ENCODE results near the gene CHST9. TPM values are rescaled to one million over a fixed set of nuclear protein-coding genes. Genes with fewer than 3 reads are reported as not detected.

CHST9 gene
- total and polyA plus RNA-seq, 2 donors (not counting 3 experiments of a cell fraction or from before 2014, with no cell fraction given) = not detected

DNA sequence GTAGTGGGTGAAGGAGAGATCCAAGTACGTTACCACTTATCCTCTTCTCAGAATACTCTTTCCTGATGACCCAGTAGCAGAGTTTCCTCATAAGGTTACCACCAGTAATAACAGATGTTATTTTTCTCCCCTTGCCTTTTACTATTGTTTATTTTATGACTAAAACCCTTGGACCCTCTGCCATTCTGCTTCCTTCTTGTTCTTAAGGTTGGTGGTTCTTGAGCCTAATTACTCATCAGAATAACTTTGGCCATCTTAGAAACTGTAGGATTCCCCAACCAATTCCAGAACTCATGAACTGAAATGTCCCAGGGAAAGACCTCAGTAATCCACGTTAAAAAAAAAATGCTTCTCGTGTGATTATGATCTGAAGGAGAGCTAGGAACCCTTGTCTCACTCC is 64.9 kb downstream of the CHST9 start:
- dilution Hi-C loops (cut with MboI; ENCODE audit: extremely low pct_ligation_motif_present, low sequenced_read_pairs) = no loop called here
- no peaks in the 10 kb centered on the region for H3K4me1 ChIP-seq (ENCODE audit: control insufficient read depth, extremely low read depth, insufficient read depth, low read length)
- BruUV-seq (replicated peaks) = no TSS peak
- DNase-seq (ENCODE audit: low read depth, low spot score) (no peak), FAIRE-seq (no peak)
- no peak overlapping the region for H3K27ac ChIP-seq (ENCODE audit: insufficient read depth, low read depth, low read length)
- POLR2A ChIA-PET = no interaction called here
- no peaks in the 10 kb centered on the region for H3K9me1 ChIP-seq (replicated peaks; ENCODE audit: control insufficient read depth, extremely low read depth, insufficient read depth, low read length)
- H3K4me2 ChIP-seq (ENCODE audit: insufficient read depth, low read length) = no peak overlapping the region
- H3K4me3 ChIP-seq (replicated peaks in 1 of 3; ENCODE audit: insufficient read depth in 1 of 3, low read depth in 1 of 3, low read length in 3 of 3) = no peak overlapping the region
- no peak overlapping the region for H3K9ac ChIP-seq (replicated peaks; ENCODE audit: extremely low read depth, insufficient read depth, low read length)
- TF ChIP-seq POLR2AphosphoS5 (IDR thresholded peaks at IDR 0.05; ENCODE audit: insufficient read depth, low read depth, low read length) = no peak
- TF ChIP-seq MYC (IDR thresholded peaks at IDR 0.05; ENCODE audit: low read depth, low read length) = no peak
- no peak for TF ChIP-seq JUN (IDR thresholded peaks at IDR 0.05; ENCODE audit: borderline replicate concordance, insufficient read depth, insufficient read length, low read depth)
- TF ChIP-seq, protein P1, sequence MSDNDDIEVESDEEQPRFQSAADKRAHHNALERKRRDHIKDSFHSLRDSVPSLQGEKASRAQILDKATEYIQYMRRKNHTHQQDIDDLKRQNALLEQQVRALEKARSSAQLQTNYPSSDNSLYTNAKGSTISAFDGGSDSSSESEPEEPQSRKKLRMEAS (IDR thresholded peaks at IDR 0.05; ENCODE audit: insufficient read depth, insufficient read length) = no peak
- no peak for TF ChIP-seq POLR2A (IDR thresholded peaks at IDR 0.05; ENCODE audit: low read depth, low read length)
- TF ChIP-seq GATA2 (IDR thresholded peaks at IDR 0.05; ENCODE audit: insufficient read depth, insufficient read length, low read depth, low read length) = no peak
- TF ChIP-seq, protein P2, sequence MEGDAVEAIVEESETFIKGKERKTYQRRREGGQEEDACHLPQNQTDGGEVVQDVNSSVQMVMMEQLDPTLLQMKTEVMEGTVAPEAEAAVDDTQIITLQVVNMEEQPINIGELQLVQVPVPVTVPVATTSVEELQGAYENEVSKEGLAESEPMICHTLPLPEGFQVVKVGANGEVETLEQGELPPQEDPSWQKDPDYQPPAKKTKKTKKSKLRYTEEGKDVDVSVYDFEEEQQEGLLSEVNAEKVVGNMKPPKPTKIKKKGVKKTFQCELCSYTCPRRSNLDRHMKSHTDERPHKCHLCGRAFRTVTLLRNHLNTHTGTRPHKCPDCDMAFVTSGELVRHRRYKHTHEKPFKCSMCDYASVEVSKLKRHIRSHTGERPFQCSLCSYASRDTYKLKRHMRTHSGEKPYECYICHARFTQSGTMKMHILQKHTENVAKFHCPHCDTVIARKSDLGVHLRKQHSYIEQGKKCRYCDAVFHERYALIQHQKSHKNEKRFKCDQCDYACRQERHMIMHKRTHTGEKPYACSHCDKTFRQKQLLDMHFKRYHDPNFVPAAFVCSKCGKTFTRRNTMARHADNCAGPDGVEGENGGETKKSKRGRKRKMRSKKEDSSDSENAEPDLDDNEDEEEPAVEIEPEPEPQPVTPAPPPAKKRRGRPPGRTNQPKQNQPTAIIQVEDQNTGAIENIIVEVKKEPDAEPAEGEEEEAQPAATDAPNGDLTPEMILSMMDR (IDR thresholded peaks at IDR 0.05; ENCODE audit: extremely low read depth in 1 of 2, insufficient read depth in 1 of 2, low read depth in 1 of 2, low read length in 2 of 2) = no peak
- no peak for TF ChIP-seq FOS (IDR thresholded peaks at IDR 0.05; ENCODE audit: borderline replicate concordance, insufficient read depth, low read length)
- no peak for TF ChIP-seq EZH2 (IDR thresholded peaks at IDR 0.05; ENCODE audit: borderline replicate concordance, low read depth, low read length, severe bottlenecking)
- H3K36me3 ChIP-seq (ENCODE audit: control insufficient read depth in 2 of 2, extremely low read depth in 1 of 2, insufficient read depth in 2 of 2, low read length in 2 of 2) = no peaks in the 10 kb centered on the region
- no peaks in the 10 kb centered on the region for H3K27me3 ChIP-seq (ENCODE audit: control insufficient read depth in 2 of 2, insufficient read depth in 2 of 2, low read length in 2 of 2)
- intact Hi-C loops (cut with micrococcal nuclease) = no loop called here
- no peaks in the 10 kb centered on the region for H4K20me1 ChIP-seq (replicated peaks; ENCODE audit: control insufficient read depth, extremely low read depth, insufficient read depth, low read length)
- H3K9me3 ChIP-seq (replicated peaks; ENCODE audit: control insufficient read depth, insufficient read depth, low read length) = peaks cover 3% of the 10 kb centered on the region
- H2AFZ ChIP-seq (ENCODE audit: low read depth, low read length) = no peak overlapping the region
- no peaks in the 10 kb centered on the region for H3K79me2 ChIP-seq (ENCODE audit: control insufficient read depth, insufficient read depth, low read length)
- CTCF ChIA-PET = no interaction called here

Measured in endothelial cell of umbilical vein (primary cell).